Sigmoid colon (tissue), 4 donors: Measurements from ENCODE around the gene TRIP10.
"Not testable (repeated sequence)": the region's sequence is repeated elsewhere in the genome, so short reads cannot be mapped to it uniquely, and the experiment has no call there.

Experiments used
- EP300 ChIP-seq, 4 donors: sonication (generic); formaldehyde crosslinking; IDR thresholded peaks; one replicate each; pipeline ENCODE4 v1.6.1; 2017; ENCODE audit warnings: antibody characterized with exemption in 4 of 4
- POLR2A ChIP-seq, 2 donors: fragments of 450-650 bp; IDR thresholded peaks; one replicate each; pipeline ENCODE4 v1.6.1; 2016; ENCODE audit warnings: antibody characterized with exemption in 2 of 2, mild to moderate bottlenecking in 2 of 2, moderate library complexity in 2 of 2
- POLR2AphosphoS5 ChIP-seq, 4 donors: sonication (generic); formaldehyde crosslinking; IDR thresholded peaks; one replicate each; pipeline ENCODE4 v1.6.1; 2017; ENCODE audit warnings: antibody characterized with exemption in 4 of 4
- TF ChIP-seq, protein P1 (sequence below), 4 experiments: fragments of 450-650 bp in 3 of 4; fragments of 200-600 bp in 1 of 4; IDR thresholded peaks; one replicate each; pipeline ENCODE4 v1.5.1; 2016 to 2019; ENCODE audit warnings: antibody characterized with exemption in 4 of 4, mild to moderate bottlenecking in 3 of 4, moderate library complexity in 2 of 4

DNA sequence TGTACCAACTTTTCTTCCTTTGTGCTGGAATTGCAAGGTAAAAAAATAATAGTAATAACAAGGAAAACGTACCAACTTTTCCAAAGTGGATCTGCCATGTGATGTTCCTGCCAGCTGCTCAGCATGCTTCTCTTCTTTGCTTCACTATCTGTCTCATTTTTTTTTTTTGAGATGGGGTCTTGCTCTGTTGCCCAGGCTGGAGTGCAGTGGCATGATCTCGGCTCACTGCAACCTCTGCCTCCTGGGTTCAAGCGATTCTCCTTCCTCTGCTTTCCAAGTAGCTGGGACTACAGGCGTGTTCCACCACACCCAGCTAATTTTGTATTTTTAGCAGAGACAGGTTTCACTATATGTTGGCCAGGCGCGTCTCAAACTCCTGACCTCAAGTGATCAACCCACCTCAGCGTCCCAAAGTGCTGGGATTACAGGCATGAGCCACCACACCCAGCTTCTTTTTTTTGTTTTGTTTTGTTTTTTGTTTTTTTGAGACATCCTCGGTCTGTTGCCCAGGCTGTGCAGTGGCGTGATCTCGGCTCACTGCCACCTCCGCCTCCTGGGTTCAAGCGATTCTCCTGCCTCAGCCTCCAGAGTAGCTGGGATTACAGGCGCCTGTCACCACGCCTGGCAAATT, 60.8 kb downstream of the TRIP10 start:
- TF ChIP-seq, protein P1, sequence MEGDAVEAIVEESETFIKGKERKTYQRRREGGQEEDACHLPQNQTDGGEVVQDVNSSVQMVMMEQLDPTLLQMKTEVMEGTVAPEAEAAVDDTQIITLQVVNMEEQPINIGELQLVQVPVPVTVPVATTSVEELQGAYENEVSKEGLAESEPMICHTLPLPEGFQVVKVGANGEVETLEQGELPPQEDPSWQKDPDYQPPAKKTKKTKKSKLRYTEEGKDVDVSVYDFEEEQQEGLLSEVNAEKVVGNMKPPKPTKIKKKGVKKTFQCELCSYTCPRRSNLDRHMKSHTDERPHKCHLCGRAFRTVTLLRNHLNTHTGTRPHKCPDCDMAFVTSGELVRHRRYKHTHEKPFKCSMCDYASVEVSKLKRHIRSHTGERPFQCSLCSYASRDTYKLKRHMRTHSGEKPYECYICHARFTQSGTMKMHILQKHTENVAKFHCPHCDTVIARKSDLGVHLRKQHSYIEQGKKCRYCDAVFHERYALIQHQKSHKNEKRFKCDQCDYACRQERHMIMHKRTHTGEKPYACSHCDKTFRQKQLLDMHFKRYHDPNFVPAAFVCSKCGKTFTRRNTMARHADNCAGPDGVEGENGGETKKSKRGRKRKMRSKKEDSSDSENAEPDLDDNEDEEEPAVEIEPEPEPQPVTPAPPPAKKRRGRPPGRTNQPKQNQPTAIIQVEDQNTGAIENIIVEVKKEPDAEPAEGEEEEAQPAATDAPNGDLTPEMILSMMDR (IDR thresholded peaks at IDR 0.05): not testable (repeated sequence)
- TF ChIP-seq POLR2AphosphoS5, POLR2A, EP300 (IDR thresholded peaks at IDR 0.05): not testable (repeated sequence)
